CD4-positive, alpha-beta T cell treated with Interleukin-6 at 100 ng/mL for 8 hours (primary cell): ENCODE data around the gene NDUFA11.
A peak's percentile ranks its signal among the peaks of the same experiment; 100 is the strongest.

Experiments used
- DNase-seq: peaks from one replicate; pipeline ENCODE4 v3.0.0-alpha.2; 2020; ENCODE audit warnings: mixed read lengths, low spot score

NDUFA11 gene

GRCh38 chr19:5903624-5904351, at the start of gene NDUFA11:
NDUFA11 (minus strand) TSS chr19:5903790; CDS start chr19:5903708, 82 bp downstream.
- DNase-seq: peak; percentile 94

GRCh38 chr19:5953030-5953589, 49.5 kb upstream of the NDUFA11 start:
- DNase-seq: no peak

DNA sequence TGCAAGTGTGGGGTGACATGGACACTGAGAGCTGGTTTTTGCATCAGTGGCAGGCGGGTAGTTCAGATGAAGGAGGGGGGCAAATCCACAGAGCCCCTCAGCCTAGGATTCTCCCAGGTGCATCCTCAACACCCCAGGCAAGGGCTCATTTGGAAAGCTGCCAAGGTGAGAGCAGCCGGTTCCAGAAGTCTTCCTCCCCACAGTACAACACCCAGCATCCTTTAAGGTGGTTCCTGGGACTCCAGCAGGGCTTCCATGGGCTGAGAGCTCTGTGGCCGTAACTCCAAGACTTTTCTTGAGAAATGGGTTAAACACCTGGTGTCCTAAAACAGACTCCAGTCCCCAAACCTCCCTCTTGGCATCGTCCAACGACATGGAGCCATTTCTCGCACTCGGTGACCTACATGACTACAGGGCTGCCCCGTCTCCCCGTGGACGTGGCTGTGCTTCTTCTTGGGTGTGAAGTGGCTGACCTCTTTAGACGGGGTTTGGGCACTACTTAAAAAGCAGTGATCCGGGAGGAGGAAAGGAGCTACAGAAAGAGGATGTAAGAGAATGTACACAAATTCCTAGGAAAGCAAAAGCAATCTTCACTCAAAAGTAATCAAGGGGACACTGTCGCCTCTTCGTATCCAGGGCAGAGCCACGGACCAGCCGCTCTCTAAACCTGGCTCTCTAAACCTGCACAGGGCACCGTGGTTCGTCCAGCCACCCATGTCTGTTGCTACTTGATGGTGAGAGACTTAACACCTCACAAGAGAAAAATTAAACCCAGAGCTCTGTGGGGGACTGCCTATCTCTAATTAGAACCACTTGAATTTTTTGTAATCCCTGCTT, 48.8 kb upstream of the NDUFA11 start:
- DNase-seq: no peak

DNA sequence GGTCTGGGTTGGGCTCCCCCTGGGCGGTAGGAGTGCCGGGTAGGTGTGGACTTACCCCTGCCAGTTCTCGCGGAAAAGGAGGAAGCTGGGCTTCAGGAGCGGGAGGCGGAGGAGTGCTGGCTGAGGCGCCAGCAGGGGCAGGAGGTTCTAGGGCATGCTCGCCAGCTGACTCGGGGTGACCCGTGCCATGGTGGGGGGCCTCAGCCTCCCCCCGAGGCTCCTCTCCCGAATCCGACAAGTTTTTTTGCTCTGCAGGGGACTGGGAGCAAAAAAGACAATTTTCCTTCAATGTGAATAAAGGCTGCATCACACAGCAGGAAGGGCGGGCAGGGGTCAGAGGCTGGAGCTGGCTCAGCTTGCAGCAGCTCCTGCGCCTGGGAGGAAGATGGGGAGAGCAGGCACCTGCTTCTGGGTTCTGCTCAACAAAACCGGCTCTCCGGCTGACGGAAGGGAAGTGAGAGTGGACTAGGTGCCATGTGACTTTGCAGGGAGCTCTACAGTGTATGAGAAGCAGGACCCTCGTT, 47.8 kb upstream of the NDUFA11 start:
- no peak for DNase-seq

DNA sequence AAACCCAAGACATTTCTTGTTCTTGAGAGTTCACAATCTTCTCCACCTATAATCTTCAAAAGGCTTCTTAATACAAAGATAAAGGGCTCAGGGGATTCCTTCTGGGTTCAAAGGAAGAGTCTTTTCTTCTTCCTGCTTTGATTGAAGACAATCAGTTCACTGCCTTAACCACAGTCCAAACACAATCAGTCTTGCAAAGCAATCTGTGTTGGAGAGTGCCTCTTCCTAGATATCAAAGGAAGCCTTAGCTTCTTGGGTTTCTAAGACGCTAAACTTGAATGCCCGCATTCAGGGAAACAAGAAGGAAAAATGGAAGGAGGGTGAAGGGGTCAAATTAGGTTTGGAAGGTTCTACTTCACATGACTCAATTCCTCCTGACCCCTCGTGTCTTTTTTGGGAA, 47.2 kb upstream of the NDUFA11 start:
- DNase-seq: no peak

GRCh38 chr19:5949792-5950305, 46.3 kb upstream of the NDUFA11 start:
- peak; percentile 55 for DNase-seq

DNA sequence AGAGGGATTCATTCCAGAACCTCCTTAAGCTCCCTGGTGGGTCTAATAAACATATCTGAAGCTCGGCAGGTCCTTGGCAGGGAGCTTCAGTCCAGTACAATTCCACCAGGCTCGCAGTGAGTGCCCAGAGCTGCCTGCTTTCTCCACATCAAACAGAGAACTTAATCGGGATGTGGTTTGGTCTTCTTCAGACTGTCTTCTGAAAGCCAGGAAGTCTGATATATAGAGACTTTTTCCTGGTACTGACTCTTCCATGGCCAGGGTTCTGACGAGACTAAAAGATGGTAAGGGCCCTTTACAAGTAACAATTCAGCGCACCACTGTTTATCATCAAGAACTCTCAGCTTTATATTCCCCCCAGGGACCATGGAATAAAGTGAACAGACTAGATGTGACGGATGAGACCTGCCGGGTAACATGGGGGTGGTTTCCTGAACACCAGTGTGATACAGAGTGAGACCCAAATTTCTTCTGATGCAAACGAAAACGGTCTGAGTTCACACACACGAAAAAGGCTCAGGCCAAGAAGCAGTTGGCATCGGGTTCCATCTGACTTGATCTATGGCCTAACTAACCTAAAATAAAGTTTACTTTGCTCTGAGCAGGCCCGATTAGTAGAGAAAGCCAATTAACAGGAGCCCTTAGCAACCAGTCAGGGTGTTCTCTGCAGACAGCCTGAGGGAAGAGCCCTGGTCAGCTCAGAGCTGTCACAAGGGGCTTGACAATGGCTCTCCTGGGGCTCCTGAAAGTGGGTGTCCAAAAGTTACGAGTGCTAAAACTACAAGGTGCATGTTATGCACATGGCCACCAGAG, 45.4 kb upstream of the NDUFA11 start:
- DNase-seq: peak; percentile 28

DNA sequence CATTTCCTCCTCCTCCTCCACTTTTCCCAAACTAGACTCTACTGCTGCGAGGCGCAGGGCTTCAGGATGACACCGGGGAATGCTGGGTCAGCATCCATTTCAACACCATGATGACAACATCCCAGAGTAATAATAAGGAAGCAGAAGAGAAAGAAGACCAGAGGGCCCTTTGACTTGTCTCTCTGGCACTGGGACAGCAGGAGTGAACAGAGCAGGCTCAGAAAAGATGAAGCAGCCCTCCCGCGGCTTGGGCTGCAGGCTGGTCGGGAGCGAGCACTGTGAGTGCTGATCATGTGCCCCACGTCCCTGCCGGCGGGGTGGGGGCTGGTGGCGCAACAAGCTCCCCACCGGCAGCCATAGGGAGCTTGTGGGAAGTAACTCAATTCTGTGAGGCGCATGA, 43.8 kb upstream of the NDUFA11 start:
- DNase-seq: no peak

GRCh38 chr19:5943623-5944022, 40.0 kb upstream of the NDUFA11 start:
- DNase-seq: no peak

- DNase-seq: no peak
Measured at GRCh38 chr19:5943045-5943444, 39.5 kb upstream of the NDUFA11 start.

DNA sequence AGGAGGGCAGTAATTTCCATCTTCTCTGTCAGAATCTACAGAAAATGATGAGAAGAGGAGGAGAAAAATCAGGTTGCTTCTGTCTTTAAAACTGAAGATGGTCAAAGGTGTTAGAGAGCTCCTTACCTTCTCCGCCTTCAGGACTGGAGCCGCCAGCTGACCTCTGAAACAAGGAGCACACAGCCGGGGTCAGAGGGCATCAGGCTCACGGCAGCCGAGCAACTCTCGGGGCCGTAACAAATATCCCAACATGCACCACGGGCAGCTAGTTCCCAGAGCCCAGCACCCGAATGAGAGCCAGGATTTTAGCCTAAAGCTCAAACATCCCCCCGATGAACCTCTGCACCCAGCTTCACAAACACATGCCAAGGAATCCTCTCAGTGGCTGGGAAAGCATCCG, 38.1 kb upstream of the NDUFA11 start:
- DNase-seq: no peak

DNA sequence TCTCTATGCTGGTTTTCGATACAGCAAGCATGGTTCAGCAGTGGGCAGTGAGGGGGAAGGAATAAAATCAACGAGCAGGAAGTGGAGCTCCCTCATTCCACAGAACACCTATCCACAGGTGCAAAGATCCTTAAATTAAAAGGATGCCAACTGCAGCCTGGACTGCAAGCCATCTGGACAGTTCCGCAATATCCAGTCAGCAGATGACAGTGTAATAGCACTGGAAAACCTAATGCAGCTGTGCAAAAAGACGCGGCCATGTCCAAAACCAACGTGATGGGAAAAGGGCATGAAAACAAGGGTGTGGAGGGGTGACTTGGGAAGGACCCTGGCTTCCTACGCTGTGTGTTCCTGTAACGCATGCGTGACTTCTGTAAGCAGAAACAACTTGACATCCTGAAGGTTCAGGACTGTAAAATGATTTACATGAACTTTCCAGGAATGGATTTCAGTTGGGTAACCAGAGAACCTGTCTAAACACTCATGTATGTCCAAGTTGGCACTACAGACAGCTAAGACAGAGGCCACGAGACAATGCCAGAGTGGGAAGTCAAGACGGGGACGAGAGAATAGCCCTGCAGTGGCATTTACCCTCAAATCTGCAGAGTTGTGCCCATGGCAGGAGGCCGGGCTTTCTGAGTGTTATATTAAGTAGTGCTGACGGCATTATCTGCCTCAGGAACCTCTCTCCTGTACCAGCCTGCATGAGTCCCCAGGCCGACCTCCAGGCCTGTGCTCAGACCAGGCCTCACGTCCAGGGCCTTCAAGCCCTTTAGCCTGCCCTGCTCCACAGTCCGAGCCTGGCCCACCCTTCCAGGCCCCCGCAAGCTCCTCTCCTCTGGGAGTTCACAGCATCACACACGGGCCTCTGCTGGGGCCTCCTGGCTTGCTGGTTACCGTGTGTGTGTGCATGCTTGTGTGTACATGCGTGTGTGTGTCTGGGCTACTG, 36.9 kb upstream of the NDUFA11 start:
- DNase-seq: no peak

- DNase-seq: no peak
Measured at GRCh38 chr19:5937550-5937949, 34.0 kb upstream of the NDUFA11 start.

GRCh38 chr19:5936292-5936592, 32.7 kb upstream of the NDUFA11 start:
- no peak for DNase-seq

DNA sequence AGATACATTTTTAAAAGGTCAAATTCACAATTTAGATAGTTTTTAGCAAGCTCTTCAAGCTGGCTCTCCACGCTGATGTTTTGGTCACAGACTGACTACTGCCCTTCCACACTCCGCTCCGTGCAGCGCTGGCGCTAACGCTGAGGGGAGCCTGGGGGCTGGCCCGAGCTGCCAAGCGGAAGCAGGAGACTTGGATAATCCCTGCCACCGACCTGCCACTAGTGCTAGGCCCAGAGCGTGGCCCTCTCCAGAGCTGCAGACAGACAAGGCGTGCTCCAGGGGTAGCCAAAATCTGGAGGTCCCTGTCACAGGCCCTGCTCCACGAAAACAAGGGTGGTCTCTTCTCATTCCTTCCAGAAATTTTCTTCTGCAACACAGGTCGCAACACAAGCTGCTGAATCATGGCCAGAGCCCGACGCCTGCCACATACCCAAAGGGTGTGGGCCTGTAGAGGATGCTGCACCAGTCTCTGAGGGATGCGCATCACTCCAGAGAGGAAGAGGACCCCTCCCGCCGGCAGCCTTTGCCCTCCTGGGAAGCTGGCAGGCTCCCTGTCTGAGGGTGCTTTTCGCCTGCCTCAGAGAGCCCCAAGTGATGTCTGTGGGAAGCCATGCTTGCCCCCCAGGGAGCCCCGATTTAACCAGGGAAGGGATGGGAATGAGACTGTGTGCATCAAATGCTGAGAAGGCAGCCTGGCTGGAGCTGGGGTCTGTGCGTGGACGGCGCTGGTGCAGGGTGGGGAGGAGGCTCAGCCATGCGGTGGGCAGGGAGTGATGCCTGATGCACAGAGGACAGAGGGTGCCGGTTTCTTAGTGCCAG, 32.1 kb upstream of the NDUFA11 start:
- no peak for DNase-seq

- no peak for DNase-seq
Measured at GRCh38 chr19:5934774-5935472, 31.3 kb upstream of the NDUFA11 start.

GRCh38 chr19:5934069-5934401, 30.4 kb upstream of the NDUFA11 start:
- DNase-seq: no peak

- DNase-seq: no peak
Measured at GRCh38 chr19:5933391-5934068, 29.9 kb upstream of the NDUFA11 start.
